ENCODE data around the gene CAPN12. TPM values are rescaled to one million over a fixed set of nuclear protein-coding genes. Genes with fewer than 3 reads are reported as not detected.
A peak's percentile ranks its signal among the peaks of the same experiment; 100 is the strongest.

Gene CAPN12
- polyA plus RNA-seq, 1 of the 3 experiments (the other 2 are of a cell fraction), result 3.0 TPM

- no peak overlapping the region for H3K4me2 ChIP-seq
- H3K27ac ChIP-seq (ENCODE audit: low read depth in 2 of 2, low read length in 1 of 2), result peak overlapping the region in 1 of 2 experiments; percentile 6; a peak in 2 of 4 replicates
- 0 out of 2 replicates have a peak, but pooled peaks cover 8% of the 10 kb centered on the region for H4K20me1 ChIP-seq (ENCODE audit: insufficient read depth)
- no peaks in the 10 kb centered on the region for H3K9me3 ChIP-seq
- TF ChIP-seq EP300 (IDR thresholded peaks at IDR 0.05; ENCODE audit: borderline replicate concordance in 1 of 2, low read depth in 1 of 2, low read length in 1 of 2), result no peak
- TF ChIP-seq NRF1 (IDR thresholded peaks at IDR 0.05; ENCODE audit: low read depth, low read length), result no peak
- no peaks in the 10 kb centered on the region for H3K27me3 ChIP-seq (ENCODE audit: insufficient read depth)
- WGBS (ENCODE audit: low lambda C conversion rate), result 88% methylated on average over 18 of the region's 25 CpGs
- H3K79me2 ChIP-seq (ENCODE audit: insufficient read depth), result peaks cover 71% of the 10 kb centered on the region
- no peaks in the 10 kb centered on the region for H3K9me2 ChIP-seq
- no peak overlapping the region for H2AFZ ChIP-seq (ENCODE audit: low read depth)
- H3K9ac ChIP-seq, result no peak overlapping the region
- ChIA-PET CTCF (interaction anchor here (1.0 to 1.4 kb wide), 4 partner anchors 19 to 308 kb away, joined by 3 to 5 read pairs (median 4); partner anchors contain the start of genes FAM98C, MRPS12 and SARS2), POLR2A (interaction anchor here (0.7 kb wide), 1 partner anchor 12 kb away, joined by 3 read pairs; no protein-coding TSS in a partner anchor)
- DNase-seq, result no peak
- H3K36me3 ChIP-seq (replicated peaks in 1 of 2; ENCODE audit: control insufficient read depth in 1 of 2, insufficient read depth in 2 of 2, low read length in 1 of 2), result peaks cover 59 to 84% of the 10 kb centered on the region in 2 experiments
- H3K4me1 ChIP-seq (ENCODE audit: control insufficient read depth in 1 of 2, insufficient read depth in 2 of 2, low read depth in 1 of 2, low read length in 1 of 2), result peaks cover 0 to 6% of the 10 kb centered on the region in 2 experiments; a peak in 2 of 4 replicates
- peaks cover 6% of the 10 kb centered on the region for H3F3A ChIP-seq (replicated peaks; ENCODE audit: insufficient read depth)
- no peak overlapping the region for H3K4me3 ChIP-seq (ENCODE audit: low read depth in 2 of 2, low read length in 1 of 2)
Observed at GRCh38 chr19:38710928-38711725, 33.1 kb downstream of the CAPN12 start.

- Histone ChIP-seq H3K79me2 (ENCODE audit: insufficient read depth) (peaks cover 78% of the 10 kb centered on the region), H4K20me1 (ENCODE audit: insufficient read depth) (peaks cover 5% of the 10 kb centered on the region; the same call in 1 of the 2 replicates), H3F3A (replicated peaks; ENCODE audit: insufficient read depth) (peaks cover 6% of the 10 kb centered on the region), H3K9me2 (no peaks in the 10 kb centered on the region), H3K9me3 (no peaks in the 10 kb centered on the region), H3K4me2 (no peak overlapping the region), H2AFZ (ENCODE audit: low read depth) (no peak overlapping the region), H3K4me3 (ENCODE audit: low read depth in 2 of 2, low read length in 1 of 2) (no peak overlapping the region), H3K9ac (no peak overlapping the region), H3K4me1 (ENCODE audit: control insufficient read depth in 1 of 2, insufficient read depth in 2 of 2, low read depth in 1 of 2, low read length in 1 of 2) (peaks cover 0 to 6% of the 10 kb centered on the region in 2 experiments; a peak in 2 of 4 replicates), H3K36me3 (replicated peaks in 1 of 2; ENCODE audit: control insufficient read depth in 1 of 2, insufficient read depth in 2 of 2, low read length in 1 of 2) (peaks cover 52 to 92% of the 10 kb centered on the region in 2 experiments), H3K27ac (ENCODE audit: low read depth in 2 of 2, low read length in 1 of 2) (no peak overlapping the region; a peak in 1 of 4 replicates), H3K27me3 (ENCODE audit: insufficient read depth) (no peaks in the 10 kb centered on the region)
- TF ChIP-seq RFX5 (IDR thresholded peaks at IDR 0.05; ENCODE audit: low read length), result no peak
- no peak for TF ChIP-seq GABPA (IDR thresholded peaks at IDR 0.05; ENCODE audit: low read depth)
- TF ChIP-seq EZH2phosphoT487 (IDR thresholded peaks at IDR 0.05; ENCODE audit: borderline replicate concordance, low read depth), result no peak
- TF ChIP-seq SMC3 (IDR thresholded peaks at IDR 0.05; ENCODE audit: low read depth, low read length), result no peak
- no peak for TF ChIP-seq RCOR1 (IDR thresholded peaks at IDR 0.05; ENCODE audit: low read length)
- no peak for TF ChIP-seq MEF2A (IDR thresholded peaks at IDR 0.05; ENCODE audit: borderline replicate concordance, low read depth)
- TF ChIP-seq PBX3 (IDR thresholded peaks at IDR 0.05), result no peak
- no peak for TF ChIP-seq POLR2AphosphoS5 (IDR thresholded peaks at IDR 0.05; ENCODE audit: low read depth, low read length)
- TF ChIP-seq MXI1 (IDR thresholded peaks at IDR 0.05; ENCODE audit: low read depth, low read length), result no peak
- no peak for TF ChIP-seq FOSL2 (IDR thresholded peaks at IDR 0.05; ENCODE audit: borderline replicate concordance, low read depth)
- TF ChIP-seq TEAD4 (IDR thresholded peaks at IDR 0.05; ENCODE audit: borderline replicate concordance, insufficient read depth), result no peak
- no peak for TF ChIP-seq USF2 (IDR thresholded peaks at IDR 0.05; ENCODE audit: borderline replicate concordance, low read depth, low read length)
- no peak for TF ChIP-seq MAX (IDR thresholded peaks at IDR 0.05; ENCODE audit: low read depth)
- TF ChIP-seq NFIC (IDR thresholded peaks at IDR 0.05; ENCODE audit: borderline replicate concordance), result no peak
- no peak for TF ChIP-seq SIN3A (IDR thresholded peaks at IDR 0.05; ENCODE audit: borderline replicate concordance, low read depth, low read length)
- no peak for TF ChIP-seq EP300 (IDR thresholded peaks at IDR 0.05; ENCODE audit: borderline replicate concordance in 1 of 2, low read depth in 1 of 2, low read length in 1 of 2)
- 96% methylated on average over 2 of the region's 2 CpGs for WGBS (ENCODE audit: low lambda C conversion rate)
- no peak for DNase-seq
- POLR2A ChIA-PET, result no interaction called here
- CTCF ChIA-PET, result interaction anchor here (1.0 to 1.3 kb wide), 2 partner anchors 9 to 220 kb away, joined by 3 to 4 read pairs; partner anchors contain the start of genes MRPS12 and SARS2
Observed at GRCh38 chr19:38710416-38710702, 33.9 kb downstream of the CAPN12 start.
